ENCODE results near the gene APBB3. TPM values are rescaled to one million over a fixed set of nuclear protein-coding genes. Genes with fewer than 3 reads are reported as not detected.

The APBB3 gene
- total RNA-seq, 1 donor from 2014 or later: 47.8 TPM

GRCh38 chr5:140509898-140510297 lies 54.5 kb downstream of the APBB3 start:
- Mint-ChIP-seq H3K4me3 (ENCODE audit: low read depth) (no peak overlapping the region), H3K36me3 (ENCODE audit: insufficient read depth) (peaks cover 27% of the 10 kb centered on the region), H3K4me1 (ENCODE audit: low read depth) (no peaks in the 10 kb centered on the region), H3K9me3 (ENCODE audit: low read depth) (no peaks in the 10 kb centered on the region), H3K27ac (no peak overlapping the region), H3K27me3 (no peaks in the 10 kb centered on the region)
- TF ChIP-seq, protein P1, sequence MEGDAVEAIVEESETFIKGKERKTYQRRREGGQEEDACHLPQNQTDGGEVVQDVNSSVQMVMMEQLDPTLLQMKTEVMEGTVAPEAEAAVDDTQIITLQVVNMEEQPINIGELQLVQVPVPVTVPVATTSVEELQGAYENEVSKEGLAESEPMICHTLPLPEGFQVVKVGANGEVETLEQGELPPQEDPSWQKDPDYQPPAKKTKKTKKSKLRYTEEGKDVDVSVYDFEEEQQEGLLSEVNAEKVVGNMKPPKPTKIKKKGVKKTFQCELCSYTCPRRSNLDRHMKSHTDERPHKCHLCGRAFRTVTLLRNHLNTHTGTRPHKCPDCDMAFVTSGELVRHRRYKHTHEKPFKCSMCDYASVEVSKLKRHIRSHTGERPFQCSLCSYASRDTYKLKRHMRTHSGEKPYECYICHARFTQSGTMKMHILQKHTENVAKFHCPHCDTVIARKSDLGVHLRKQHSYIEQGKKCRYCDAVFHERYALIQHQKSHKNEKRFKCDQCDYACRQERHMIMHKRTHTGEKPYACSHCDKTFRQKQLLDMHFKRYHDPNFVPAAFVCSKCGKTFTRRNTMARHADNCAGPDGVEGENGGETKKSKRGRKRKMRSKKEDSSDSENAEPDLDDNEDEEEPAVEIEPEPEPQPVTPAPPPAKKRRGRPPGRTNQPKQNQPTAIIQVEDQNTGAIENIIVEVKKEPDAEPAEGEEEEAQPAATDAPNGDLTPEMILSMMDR (IDR thresholded peaks at IDR 0.05; ENCODE audit: unreplicated experiment): no peak
- no peak for DNase-seq (ENCODE audit: low spot score, unreplicated experiment)

Small RNA genes within 50 kb of the gene (microRNA-seq; reads per million reads assigned to microRNA genes)
- gene MIR6831 (ENCODE audit: borderline number of aligned reads, unreplicated experiment): not detected

Other genes starting within 250 kb of the APBB3 start
- 0.84 and 1.3 TPM in 2 replicates for gene HBEGF, start 218.0 kb downstream of the APBB3 start, total RNA-seq
- 0.31 and 0.58 TPM in 2 replicates for gene SLC4A9, start 204.4 kb downstream of the APBB3 start, total RNA-seq
- gene ANKHD1, start 162.8 kb downstream of the APBB3 start, total RNA-seq: 115 and 117 TPM in 2 replicates
- gene EIF4EBP3, start 16.9 kb downstream of the APBB3 start, total RNA-seq: 6.1 and 6.7 TPM in 2 replicates
- gene SRA1, start 7.1 kb downstream of the APBB3 start, total RNA-seq: 31.8 and 34.6 TPM in 2 replicates
- gene SLC35A4, start 230 bp upstream of the APBB3 start, total RNA-seq: 67.3 and 69.2 TPM in 2 replicates
- gene CD14, start 68.6 kb upstream of the APBB3 start, total RNA-seq: 0.36 TPM in 1 of 2 replicates, not detected in the other
- 25.9 and 27.5 TPM in 2 replicates for gene TMCO6, start 74.9 kb upstream of the APBB3 start, total RNA-seq
- 62.4 and 63.9 TPM in 2 replicates for gene NDUFA2, start 83.0 kb upstream of the APBB3 start, total RNA-seq
- 76.1 and 85.2 TPM in 2 replicates for gene IK, start 83.2 kb upstream of the APBB3 start, total RNA-seq
- 26.0 and 26.9 TPM in 2 replicates for gene WDR55, start 100.3 kb upstream of the APBB3 start, total RNA-seq
- gene DND1, start 109.0 kb upstream of the APBB3 start, total RNA-seq: 3.1 and 4.0 TPM in 2 replicates
- gene HARS1, start 126.8 kb upstream of the APBB3 start, total RNA-seq: 77.7 and 78.9 TPM in 2 replicates
- gene HARS2, start 126.9 kb upstream of the APBB3 start, total RNA-seq: 44.7 and 47.5 TPM in 2 replicates
- 67.6 and 67.7 TPM in 2 replicates for gene ZMAT2, start 135.8 kb upstream of the APBB3 start, total RNA-seq
- not detected in 2 replicates for gene PCDHA1, start 221.5 kb upstream of the APBB3 start, total RNA-seq
- gene PCDHA2, start 230.3 kb upstream of the APBB3 start, total RNA-seq: 5.6 and 5.9 TPM in 2 replicates
- gene PCDHA3, start 236.5 kb upstream of the APBB3 start, total RNA-seq: 1.5 and 2.4 TPM in 2 replicates
- gene PCDHA4, start 242.5 kb upstream of the APBB3 start, total RNA-seq: 27.8 and 28.6 TPM in 2 replicates

Data from progenitor cell of endocrine pancreas (in vitro differentiated cells).